Measurements from ENCODE around the gene LTO1.

LTO1 gene

DNA sequence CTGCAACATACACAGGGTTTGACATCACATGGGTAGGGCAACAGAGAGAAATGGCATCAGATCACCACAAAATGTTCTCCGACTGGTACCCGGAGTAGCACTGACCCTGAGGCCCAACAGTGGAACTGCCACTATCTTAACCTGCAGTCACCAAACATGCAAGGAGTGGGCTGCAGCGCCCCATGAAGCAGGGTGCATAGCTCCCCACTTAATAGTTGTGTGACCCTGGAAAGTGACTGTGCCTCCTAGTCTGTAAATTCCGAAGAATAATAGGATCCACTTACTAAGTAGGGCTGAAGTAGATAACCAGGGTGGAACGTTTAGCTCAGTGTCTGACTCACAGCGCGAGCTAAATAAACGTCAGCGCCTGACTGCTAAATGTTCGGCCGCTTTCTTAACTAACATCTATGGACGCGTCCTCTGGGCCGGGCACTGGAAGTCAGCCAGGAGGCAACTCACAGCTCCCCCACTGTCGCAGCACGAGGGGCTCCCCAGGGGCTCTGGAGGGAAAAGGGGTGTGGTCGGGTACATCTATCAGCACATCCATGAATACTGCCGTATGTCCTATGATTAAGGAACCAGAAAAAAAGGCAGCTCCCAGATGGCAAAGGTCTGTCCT is 777 bp downstream of the LTO1 start:
- DNase-seq: no peak

DNA sequence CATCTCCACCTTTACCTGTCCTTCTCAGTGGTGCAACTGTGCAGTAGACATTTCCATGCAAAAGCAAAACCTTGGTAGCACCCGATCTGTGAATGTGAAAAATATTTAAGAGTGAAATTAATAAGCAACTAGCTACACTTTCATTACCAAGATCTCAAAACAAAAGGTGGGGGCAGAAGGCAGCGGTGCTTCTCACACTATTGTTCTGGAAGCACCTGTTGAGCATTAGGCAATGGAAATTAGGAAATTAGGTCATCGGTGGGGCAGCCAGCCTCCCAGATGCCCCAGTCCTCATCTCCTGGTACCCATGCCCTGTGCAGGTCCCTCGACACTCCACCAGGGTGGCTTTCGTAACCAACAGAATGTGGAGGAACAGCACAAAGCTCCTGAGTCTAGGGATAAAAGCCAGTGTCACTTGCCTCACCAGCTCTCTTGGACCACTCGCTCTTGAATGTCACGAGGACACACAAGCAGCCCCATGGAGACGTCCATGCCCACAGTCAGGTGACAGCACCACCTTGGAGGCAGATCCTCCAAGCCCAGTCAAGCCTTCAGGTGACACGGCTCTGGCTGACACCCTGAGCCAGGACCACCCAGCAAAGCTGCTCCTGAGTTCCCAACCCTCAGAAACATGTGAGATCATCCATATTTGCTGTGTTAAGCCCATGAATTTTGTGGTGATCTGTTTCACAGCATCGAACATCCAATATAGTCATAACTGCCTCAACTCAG is 3.3 kb downstream of the LTO1 start:
- DNase-seq: no peak

DNA sequence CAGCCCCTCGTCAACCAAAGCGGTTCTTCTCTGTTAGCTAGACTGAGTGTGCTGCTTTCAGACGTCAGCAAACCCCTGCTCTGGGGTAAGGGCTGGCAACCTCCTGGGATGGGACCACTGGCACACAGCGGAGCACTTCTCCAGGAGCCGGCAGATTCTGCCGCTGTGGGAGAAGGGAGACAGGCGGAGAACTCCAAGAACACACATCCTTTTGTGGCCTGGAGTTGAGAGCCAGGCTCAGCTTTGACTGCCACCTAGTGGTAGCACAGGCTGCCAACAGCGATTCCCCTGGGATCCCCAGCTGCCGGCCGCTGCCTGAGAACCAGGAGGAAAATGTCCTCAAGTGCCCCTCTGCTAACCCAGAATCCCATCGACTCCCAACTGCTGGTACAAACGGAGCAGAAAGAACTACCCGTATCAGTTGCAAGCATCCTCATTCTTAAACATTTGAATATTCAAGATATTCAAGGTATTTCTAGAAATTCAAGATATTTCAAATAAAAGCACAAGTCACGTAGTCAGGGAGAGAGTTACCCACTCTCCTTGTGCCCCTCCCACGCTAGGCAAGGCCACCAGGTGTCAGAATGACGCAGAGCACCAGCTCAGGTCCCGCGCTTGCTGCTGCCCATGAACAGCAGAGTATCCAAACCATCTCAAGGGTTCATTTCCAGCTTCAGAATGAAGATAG is 4.9 kb downstream of the LTO1 start:
- DNase-seq: peak; percentile 5

DNA sequence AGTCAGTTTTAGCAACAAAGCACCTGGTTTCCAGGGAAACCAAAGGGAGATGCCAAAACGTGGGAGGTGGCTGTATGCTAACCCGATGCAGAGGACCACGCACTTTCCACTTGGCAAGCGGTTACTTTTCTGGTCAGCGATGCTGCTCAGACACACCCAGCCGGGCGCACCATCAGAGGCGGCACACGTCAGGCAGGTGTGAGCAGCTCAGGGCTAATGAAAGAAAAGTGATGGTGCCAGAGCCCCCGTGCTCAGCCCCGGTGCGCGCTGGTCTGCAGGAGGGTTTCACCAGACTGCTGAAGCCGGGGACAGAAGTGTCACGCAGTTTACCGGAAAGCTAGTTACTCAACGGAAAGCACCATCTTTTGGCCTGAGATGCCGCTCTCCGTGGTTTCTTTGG is 5.7 kb downstream of the LTO1 start:
- DNase-seq: no peak

DNA sequence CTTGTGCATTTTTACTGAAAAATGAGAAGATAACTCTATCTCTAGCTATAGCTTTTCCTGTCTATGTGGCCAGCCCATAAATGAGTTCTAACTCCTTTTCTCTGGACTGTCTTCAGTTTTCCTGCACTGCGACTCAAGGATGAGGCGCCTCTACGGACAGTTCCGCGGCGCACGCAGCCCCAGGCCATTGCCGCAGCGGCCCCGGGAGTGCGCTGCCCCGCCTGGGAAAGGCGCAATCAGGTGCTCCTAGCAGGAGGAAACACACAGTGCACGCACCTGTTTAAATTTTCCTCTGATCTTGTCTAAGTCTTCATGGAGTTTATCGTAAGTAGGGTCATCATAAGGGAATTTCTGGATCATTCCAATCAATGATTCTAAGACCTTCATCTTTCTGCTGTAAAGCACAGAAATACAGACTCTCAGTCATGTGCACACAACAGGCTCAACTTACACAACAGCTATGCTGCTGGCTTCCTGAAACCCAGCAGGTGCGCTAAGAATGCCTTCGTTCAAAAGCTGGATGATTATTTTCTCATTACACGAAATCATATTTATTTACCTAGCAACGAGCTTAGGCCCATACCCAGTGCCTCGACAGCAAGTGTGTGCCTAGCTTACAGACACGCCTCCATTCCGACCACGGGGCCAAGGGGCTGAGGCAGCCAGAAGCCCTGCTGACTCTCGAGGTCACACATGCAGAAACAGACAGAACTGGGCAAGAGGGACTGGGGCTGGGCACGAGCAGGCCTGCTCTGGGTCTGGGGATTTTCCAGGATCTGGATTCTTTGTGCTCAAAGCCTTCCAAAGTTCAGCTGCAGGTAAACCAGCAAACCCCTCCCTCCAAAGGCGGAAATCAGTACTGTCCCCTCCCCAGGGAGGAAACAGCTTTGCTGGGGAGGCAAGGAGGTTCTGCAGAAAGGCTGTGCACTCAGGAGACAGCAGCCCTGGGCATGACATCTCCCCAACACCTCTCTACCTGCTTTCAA is 7.2 kb downstream of the LTO1 start:
- DNase-seq: no peak

DNA sequence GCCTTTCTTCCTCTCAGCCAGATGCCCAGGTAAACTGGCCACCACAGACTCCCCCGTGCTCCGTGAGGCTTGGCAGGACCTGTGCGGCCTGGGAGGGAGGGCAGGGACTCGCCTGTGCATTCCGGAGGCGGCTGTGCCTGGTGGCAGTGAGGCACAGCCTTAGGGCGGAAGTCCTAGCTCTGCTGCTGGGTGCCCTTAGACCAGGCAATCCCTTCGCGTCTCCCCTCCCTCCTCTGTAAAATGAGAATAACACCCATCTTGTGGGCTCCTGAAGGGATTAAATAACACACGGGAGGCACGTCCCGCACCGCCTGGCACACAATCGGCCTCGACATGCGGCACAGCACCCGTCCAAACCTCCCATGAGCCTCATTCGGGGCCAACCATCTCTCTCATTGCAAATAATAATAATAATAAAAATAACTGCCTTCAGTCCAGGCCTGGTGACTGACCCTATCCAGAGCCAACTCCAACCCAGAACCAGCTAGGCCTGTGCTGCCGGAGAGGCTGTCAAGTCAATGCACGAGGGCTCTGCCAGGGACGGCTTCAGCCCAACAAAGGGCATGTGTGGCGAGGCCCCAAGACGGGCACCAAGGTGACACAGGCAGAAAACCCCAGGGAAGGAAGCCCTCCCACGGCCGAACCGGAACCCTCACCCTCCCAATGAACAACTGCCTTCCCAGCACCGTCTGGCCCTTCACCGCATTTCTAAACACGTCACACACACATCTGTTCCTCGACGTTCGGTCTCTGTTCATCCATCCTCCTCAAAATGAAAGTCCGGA is 8.2 kb downstream of the LTO1 start:
- no peak for DNase-seq

DNA sequence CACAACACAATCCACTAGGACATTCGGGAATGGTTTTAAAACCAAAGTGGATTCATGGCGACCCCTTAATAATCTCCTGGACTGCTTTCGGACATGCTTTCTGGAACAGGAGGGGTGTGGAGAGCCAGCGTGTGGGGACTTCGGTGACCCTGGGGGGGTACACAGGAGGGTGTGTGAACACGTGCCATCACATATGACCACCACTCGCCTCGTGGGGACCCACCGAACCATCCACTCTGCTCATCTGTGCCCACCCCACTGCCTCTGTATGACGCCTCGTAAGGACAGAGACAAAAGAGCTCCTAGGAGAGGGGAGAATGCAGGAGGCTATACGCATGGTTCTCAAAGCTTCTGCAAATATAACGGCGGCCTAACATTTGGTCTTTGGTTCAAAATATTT is 8.9 kb downstream of the LTO1 start:
- DNase-seq: no peak

DNA sequence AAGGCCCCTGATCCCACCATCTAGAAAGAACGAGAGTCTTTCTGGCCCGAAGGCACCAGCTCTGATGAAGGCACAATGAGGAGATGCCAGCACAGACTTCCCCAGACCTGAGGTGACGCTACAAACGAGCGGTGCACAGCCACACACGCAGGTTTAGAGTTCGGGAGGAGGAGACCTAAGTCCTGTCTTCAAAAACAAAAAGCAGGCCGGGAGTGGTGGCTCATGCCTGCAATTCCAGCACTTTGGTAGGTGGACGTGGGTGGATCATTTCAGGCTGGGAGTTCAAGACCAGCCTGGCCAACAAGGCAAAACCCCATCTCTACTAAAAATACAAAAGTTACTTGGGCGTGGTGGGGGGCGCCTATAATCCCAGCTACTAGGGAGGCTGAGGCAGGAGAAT is 9.5 kb downstream of the LTO1 start:
- DNase-seq: no peak

DNA sequence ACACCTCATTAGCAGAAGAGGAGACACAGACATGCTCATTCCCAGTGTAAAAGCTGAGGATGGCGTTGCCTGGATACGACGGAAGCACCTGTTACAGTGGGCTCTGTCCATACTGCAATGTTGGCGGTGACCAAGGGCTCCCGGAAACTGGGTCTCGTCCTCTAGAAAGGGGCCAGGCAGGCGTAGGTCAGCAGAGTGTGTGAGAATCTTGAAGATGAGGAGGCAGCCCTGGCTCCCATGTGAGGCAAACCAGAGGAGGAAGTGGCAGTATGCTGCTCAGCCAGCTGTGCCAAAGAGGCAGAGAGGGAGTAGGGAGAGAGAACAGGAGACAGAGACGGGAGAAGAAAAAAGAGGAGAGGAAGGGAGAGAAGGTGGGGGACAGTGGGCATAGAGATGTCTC is 10.3 kb downstream of the LTO1 start:
- no peak for DNase-seq

DNA sequence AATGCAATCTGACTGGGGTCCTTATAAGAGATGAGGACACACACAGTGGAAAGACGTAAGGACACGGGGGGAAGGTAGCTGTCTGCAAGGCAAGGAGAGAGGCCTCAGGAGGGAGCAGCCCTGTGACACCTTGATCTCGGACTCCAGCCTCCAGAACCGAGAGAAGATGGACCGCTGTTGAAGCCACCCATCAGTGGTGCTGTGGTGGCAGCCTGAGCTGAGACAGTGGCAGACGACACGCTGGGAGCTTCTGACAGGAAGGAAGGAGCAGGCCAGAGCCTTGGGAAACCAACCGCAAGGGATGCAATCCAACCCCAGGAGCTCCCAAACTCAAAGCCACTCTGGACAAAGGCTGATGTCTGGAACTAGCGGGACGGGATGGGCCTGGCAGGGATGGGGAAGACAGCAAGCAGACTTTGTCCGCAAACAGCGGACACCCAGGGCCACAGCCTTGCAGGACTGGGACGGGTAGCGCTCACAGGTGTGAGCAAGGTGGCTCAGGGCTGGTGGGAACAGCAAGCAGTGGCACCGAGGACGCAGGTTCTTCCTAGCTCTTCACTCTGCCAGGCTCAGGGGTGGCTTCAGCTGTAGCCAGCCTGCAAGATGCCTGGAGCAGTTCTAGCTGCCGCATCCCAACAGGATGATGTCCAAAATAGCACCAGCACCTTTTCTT is 10.9 kb downstream of the LTO1 start:
- DNase-seq: no peak

DNA sequence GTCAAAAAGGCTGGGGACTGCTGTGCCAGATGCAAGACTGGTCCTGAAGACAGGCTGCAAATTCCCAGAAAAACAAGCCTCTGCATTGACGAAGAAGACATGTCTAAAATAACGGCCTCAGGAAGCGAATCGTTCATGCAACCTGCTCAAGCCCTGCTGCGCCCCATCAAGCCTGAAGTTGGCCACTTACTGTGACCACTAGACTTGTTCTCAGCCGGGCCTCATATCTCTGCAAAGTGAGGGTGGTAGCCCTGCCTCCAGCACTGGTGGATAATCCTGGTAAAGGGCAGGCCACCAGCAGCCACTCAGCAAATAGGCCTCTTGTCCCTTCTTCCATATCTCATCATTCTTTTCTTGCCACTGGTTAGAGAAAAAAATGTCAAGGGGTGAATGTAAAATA is 11.8 kb downstream of the LTO1 start:
- DNase-seq: no peak

DNA sequence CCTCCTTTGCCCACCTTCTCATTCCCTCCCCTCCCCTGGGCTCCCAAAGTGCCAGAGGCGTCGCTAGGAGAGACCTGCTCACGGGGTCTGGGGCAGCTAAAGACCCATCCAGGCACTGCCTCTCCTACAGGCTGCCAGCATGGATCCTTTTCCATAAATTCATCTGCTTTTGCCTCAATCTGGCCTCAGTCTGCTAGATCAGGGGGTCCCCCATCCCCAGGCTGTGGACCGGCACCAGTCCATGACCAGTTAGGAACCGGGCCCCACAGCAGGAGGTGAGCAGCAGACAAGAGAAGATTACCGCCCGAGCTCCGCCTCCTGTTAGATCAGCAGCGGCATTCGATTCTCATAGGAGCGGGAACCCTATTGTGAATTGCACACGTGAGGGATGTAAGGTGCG is 12.3 kb downstream of the LTO1 start:
- DNase-seq: no peak

DNA sequence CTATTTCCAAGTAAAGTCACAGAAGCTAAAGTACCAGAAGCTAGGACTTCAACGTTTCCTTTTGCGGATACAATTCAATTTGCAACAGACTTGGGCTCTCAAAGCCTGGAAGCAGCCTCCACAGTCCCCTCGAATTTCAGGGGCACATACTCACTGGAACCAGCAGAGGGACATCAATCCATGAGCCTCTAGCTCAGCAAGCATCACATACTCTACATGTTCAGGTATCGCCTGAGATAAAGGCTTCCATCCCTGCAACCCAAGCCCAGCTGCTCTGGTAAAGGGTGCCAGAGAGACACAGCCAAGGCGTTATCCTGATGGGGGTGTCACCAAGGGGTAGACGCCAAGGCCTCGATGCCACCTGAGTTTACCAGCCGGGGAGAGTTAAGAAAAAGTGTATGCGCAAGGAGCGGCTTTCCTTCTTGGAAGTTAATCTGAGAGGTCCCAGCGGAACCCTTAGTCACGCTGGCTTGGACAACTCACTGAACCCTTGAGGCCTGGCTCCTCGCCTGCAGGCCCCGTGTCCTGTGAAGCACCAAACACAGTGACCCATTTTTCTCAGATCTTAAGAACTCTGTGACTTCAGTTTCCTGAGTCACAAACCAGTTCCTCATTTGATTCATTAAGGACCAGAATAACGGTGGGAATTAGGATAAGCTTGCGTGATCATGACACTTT is 13.0 kb downstream of the LTO1 start:
- no peak for DNase-seq

DNA sequence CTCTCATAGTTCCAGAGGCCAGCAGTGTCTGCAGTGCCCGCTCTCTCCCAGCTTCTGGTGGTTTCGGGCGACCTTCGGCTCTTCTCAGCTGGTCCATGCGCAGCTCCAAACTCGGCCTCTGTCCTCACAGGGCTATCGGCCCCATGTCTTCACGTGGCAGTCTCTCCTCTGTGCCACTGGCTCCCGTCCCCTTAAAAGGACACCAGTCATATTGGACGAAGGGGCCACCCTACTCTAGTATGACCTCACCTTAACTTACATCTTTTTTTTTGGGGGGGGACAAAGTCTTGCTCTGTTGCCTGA is 13.8 kb downstream of the LTO1 start:
- DNase-seq: no peak

DNA sequence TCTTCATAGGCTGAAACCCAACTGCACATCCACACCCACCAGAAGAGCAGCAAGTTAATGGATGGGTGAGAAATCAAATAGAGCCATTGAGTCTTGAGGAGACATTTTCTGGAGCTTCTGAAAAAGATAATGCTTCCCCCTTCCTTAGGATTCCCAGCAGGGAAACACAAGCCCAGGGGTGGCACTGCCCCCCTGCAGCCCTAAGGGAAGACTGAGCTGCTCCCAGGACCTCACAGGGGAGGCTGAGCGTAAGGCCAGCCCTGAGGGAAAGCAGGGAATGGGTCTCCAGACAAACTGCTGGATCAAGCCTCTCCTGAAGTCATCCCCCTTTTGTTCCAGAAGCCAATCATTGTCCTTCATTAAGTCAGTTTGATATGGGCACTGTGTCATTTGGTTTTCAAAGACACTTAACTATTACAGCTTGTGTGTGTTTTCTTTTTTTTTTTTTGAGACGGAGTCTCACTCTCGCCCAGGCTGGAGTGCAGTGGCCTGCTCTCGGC is 15.1 kb downstream of the LTO1 start:
- no peak for DNase-seq

DNA sequence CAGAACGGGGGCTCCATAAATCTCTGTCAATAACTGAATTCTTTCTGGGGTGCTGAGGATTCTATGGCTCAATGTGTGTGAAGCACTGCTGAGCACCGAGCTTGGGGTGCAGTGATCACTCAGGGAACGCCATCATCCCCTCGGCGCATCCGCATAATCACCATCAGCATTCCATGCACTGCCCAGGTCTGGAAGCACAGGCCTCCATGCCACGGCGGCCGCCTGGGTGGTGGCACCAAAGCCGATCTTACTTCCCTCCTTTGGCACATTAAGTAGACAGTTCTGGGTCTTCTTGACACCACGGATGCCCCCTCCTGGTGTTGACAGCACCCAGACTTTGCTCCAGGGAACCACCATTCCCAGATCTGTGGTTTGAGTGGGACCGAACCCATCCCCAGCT is 15.6 kb downstream of the LTO1 start:
- DNase-seq: no peak

DNA sequence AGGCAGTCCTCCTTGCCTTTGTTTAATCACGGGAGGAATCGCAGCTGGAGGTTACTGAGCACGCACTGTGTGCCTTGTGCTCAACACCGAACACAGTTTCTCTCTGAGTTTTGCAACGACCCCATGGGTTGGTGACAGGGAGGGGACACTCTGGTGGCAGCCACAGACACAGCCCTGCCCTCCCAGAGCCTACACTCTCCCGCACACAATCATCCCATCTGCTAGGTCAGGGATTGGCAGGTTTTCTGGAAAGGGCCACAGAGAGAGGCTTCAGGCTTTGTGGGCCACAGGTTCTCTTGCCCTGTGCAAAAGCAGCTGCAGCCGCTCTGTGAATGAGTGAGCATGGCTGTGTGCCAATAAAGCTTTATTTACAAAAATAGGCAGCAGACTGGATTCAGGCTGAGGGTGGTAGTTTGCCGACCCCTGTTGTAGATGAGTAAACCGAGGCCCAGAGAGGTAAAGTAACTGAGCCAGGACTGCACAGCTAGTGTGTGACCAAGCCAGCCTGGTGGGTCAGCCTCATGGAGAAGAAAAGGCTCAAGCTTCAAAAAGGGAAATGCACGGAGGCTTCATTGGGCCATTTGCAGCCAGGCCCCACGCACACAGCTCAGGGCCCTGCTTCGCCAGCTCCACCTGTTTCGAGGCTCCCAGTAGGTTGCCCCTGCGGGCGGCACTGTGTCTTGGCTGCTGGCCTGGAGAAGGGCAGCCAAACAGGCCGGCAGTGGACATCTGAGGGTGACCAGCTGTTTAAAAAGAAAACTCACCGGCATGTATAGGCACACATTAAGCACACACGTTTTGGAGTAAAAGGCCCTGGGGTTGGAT is 16.3 kb downstream of the LTO1 start:
- DNase-seq: no peak

DNA sequence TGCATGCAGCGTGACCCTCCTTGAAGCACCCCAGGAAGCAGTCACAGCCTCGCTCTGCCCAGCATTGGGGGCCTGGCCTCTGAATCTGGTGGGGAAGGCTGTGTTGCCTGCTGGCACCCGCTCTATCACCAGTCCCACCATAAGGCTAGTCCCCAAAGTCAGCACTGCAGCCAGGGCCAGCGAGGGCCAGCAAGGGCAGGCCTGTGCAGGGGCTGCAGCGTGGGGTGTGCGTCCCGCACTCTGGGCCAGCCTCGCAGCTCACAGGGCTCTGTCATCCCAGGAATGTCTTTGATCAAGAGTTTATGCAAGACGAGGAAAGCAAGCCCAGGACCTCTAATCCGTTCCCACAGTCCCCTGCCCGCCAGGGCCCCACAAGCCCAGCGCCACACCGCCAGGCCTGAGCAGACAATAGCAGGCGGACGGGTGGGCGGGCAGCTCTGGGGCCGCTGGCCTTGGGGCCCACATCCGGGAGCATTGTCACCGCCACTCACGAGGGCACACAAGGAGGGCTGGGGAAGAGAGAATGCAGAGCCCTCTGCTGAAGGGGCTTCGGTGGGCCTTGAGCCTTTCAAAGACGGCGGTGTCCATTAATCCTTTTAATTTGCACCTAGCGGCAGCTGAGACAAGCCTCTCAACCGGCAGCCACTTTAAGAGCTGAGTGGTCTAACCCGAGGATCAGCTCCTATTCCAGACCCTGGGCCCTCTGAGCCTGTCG is 17.1 kb downstream of the LTO1 start:
- no peak for DNase-seq

DNA sequence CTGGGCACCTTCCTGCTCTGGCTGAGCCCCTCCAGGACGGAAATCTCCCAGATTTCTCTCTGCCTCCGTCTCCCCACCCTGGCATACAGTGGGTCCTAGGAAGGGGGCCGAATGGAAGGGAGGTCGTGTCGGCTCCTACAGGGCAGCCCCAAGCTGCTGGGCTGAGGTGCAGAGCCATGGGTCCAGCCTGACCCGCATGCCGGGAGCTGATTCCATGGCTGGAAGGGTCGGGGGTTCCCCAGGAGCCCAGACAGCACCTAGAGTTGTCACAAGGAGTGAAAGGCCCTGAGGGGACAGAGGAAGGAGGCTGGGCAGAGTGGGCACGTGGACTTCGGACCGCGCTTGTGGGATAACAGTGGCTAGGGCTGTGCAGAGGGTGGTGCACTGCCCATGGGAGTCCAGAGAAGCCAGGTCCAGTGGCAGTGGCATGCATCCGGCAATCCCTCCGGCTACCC is 17.7 kb downstream of the LTO1 start:
- DNase-seq: no peak
